ENCODE data around the gene UBE2QL1.

The UBE2QL1 gene

GRCh38 chr5:6407558-6408259, 41.0 kb upstream of the UBE2QL1 start:
- no peaks in the 10 kb centered on the region for H3K4me1 ChIP-seq (ENCODE audit: insufficient read depth, insufficient read length)
- no peak overlapping the region for H3K4me3 ChIP-seq (ENCODE audit: insufficient read length, low read depth)
- no peak for DNase-seq (ENCODE audit: low read depth, low spot score)
- no peaks in the 10 kb centered on the region for H3K9me3 ChIP-seq (ENCODE audit: insufficient read depth, low read length)
- no peaks in the 10 kb centered on the region for H3K27me3 ChIP-seq (ENCODE audit: insufficient read depth, insufficient read length)
- H3K36me3 ChIP-seq (ENCODE audit: insufficient read depth, insufficient read length, low read length), result no peaks in the 10 kb centered on the region
- no peak for TF ChIP-seq YY1 (IDR thresholded peaks at IDR 0.05; ENCODE audit: insufficient read depth, insufficient read length)
- no peak for TF ChIP-seq SUZ12 (IDR thresholded peaks at IDR 0.05; ENCODE audit: extremely low read depth, insufficient read depth, insufficient read length)
- TF ChIP-seq ZNF274 (IDR thresholded peaks at IDR 0.05; ENCODE audit: low read depth, low read length), result no peak
- H3K9ac ChIP-seq (ENCODE audit: insufficient read length, low read depth), result no peak overlapping the region

GRCh38 chr5:6408260-6408596, 40.4 kb upstream of the UBE2QL1 start:
- H3K9ac ChIP-seq (ENCODE audit: insufficient read length, low read depth), result no peak overlapping the region
- no peaks in the 10 kb centered on the region for H3K36me3 ChIP-seq (ENCODE audit: insufficient read depth, insufficient read length, low read length)
- TF ChIP-seq SUZ12 (IDR thresholded peaks at IDR 0.05; ENCODE audit: extremely low read depth, insufficient read depth, insufficient read length) (no peak), YY1 (IDR thresholded peaks at IDR 0.05; ENCODE audit: insufficient read depth, insufficient read length) (no peak), ZNF274 (IDR thresholded peaks at IDR 0.05; ENCODE audit: low read depth, low read length) (no peak)
- no peaks in the 10 kb centered on the region for H3K27me3 ChIP-seq (ENCODE audit: insufficient read depth, insufficient read length)
- no peaks in the 10 kb centered on the region for H3K9me3 ChIP-seq (ENCODE audit: insufficient read depth, low read length)
- H3K4me3 ChIP-seq (ENCODE audit: insufficient read length, low read depth), result no peak overlapping the region
- no peak for DNase-seq (ENCODE audit: low read depth, low spot score)
- no peaks in the 10 kb centered on the region for H3K4me1 ChIP-seq (ENCODE audit: insufficient read depth, insufficient read length)

DNA sequence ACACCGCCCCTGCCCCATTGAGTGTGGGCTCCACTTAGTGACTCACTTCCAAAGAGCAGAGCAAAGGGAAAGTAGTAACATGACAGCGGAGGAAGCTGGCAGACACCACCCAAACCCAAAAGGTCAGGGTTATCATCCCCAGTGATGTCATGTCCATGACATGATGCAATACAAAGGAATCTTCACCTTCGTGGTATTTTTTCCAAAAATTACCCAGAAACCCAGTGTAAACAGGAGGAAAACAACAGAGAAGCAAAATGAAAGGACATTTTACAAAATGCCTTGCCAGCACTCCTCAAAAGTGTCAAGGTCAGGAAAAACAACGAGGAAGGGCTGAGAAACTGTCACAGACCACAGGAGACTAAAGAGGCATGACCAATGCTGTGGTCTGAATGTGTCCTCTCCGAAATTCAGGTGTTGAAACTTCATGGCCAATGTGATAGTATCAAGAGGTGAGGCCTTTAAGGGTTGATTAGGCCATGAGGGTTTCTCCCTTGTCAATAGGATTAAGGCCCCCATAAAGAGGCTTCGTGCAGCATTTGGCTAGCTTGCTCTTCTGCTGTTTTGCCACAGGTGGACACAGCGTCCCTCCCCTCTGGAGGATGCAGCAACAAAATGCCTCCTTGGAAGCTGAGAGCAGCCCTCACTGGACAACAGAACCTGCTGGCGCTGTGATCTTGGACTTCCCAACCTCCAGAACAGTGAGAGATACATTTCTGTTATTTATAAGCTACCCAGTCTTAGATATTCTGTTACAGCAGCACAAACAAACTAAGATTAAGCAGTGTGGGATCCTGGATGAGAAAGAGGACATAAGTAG, 39.8 kb upstream of the UBE2QL1 start:
- no peak overlapping the region for H3K4me3 ChIP-seq (ENCODE audit: insufficient read length, low read depth)
- no peaks in the 10 kb centered on the region for H3K36me3 ChIP-seq (ENCODE audit: insufficient read depth, insufficient read length, low read length)
- TF ChIP-seq ZNF274 (IDR thresholded peaks at IDR 0.05; ENCODE audit: low read depth, low read length), result no peak
- no peak for TF ChIP-seq YY1 (IDR thresholded peaks at IDR 0.05; ENCODE audit: insufficient read depth, insufficient read length)
- TF ChIP-seq SUZ12 (IDR thresholded peaks at IDR 0.05; ENCODE audit: extremely low read depth, insufficient read depth, insufficient read length), result no peak
- DNase-seq (ENCODE audit: low read depth, low spot score), result no peak
- H3K4me1 ChIP-seq (ENCODE audit: insufficient read depth, insufficient read length), result no peaks in the 10 kb centered on the region
- no peaks in the 10 kb centered on the region for H3K27me3 ChIP-seq (ENCODE audit: insufficient read depth, insufficient read length)
- H3K9ac ChIP-seq (ENCODE audit: insufficient read length, low read depth), result no peak overlapping the region
- H3K9me3 ChIP-seq (ENCODE audit: insufficient read depth, low read length), result no peaks in the 10 kb centered on the region

GRCh38 chr5:6410421-6410820, 38.2 kb upstream of the UBE2QL1 start:
- H3K9ac ChIP-seq (ENCODE audit: insufficient read length, low read depth), result no peak overlapping the region
- no peaks in the 10 kb centered on the region for H3K4me1 ChIP-seq (ENCODE audit: insufficient read depth, insufficient read length)
- DNase-seq (ENCODE audit: low read depth, low spot score), result no peak
- H3K36me3 ChIP-seq (ENCODE audit: insufficient read depth, insufficient read length, low read length), result no peaks in the 10 kb centered on the region
- H3K27me3 ChIP-seq (ENCODE audit: insufficient read depth, insufficient read length), result no peaks in the 10 kb centered on the region
- H3K9me3 ChIP-seq (ENCODE audit: insufficient read depth, low read length), result no peaks in the 10 kb centered on the region
- TF ChIP-seq SUZ12 (IDR thresholded peaks at IDR 0.05; ENCODE audit: extremely low read depth, insufficient read depth, insufficient read length) (no peak), ZNF274 (IDR thresholded peaks at IDR 0.05; ENCODE audit: low read depth, low read length) (no peak)
- H3K4me3 ChIP-seq (ENCODE audit: insufficient read length, low read depth), result no peak overlapping the region

DNA sequence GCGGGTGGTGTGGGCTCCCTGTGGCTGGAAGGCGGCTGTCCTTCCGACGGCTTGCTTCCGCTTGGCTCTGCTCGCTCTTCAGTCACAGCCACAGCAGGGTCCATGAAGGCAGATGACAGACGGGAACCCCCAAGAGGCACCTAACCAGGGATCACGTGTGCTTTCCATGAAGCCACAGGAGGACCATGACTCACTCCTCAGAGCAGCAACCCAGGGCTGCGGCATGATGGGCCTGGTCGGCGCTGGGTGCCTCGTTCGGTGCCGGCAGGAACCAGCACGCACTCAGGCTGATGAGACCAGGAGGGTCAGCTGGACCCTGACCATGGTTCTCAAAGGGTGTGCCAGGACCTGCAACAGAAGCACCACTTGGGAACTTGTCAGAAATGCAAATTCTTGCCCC, 37.5 kb upstream of the UBE2QL1 start:
- no peak overlapping the region for H3K9ac ChIP-seq (ENCODE audit: insufficient read length, low read depth)
- DNase-seq (ENCODE audit: low read depth, low spot score), result no peak
- H3K9me3 ChIP-seq (ENCODE audit: insufficient read depth, low read length), result no peaks in the 10 kb centered on the region
- no peak for TF ChIP-seq SUZ12 (IDR thresholded peaks at IDR 0.05; ENCODE audit: extremely low read depth, insufficient read depth, insufficient read length)
- TF ChIP-seq YY1 (IDR thresholded peaks at IDR 0.05; ENCODE audit: insufficient read depth, insufficient read length), result no peak
- no peak for TF ChIP-seq ZNF274 (IDR thresholded peaks at IDR 0.05; ENCODE audit: low read depth, low read length)
- no peaks in the 10 kb centered on the region for H3K27me3 ChIP-seq (ENCODE audit: insufficient read depth, insufficient read length)
- H3K4me3 ChIP-seq (ENCODE audit: insufficient read length, low read depth), result no peak overlapping the region
- H3K4me1 ChIP-seq (ENCODE audit: insufficient read depth, insufficient read length), result no peaks in the 10 kb centered on the region
- no peaks in the 10 kb centered on the region for H3K36me3 ChIP-seq (ENCODE audit: insufficient read depth, insufficient read length, low read length)

DNA sequence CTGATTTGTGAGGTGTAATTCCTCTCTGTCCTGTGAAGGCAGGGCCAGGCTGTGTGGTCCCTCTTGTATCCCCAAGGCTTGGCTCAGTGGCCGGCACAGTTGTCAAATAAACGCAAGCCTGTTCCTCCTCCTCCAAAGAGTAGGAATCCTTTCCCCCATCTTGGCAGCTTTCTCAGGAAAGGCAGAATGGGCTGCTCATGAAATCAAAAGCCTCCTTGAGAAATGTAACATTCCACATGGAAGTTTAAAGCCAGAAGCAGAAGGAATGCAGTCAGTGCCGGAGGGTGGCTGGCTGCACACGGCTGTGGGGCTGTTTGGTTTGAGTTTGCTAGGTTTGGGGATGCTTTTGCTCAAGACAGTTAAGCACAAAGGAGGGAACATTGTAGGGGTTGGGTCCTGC, 35.8 kb upstream of the UBE2QL1 start:
- no peaks in the 10 kb centered on the region for H3K4me1 ChIP-seq (ENCODE audit: insufficient read depth, insufficient read length)
- TF ChIP-seq SUZ12 (IDR thresholded peaks at IDR 0.05; ENCODE audit: extremely low read depth, insufficient read depth, insufficient read length), result no peak
- TF ChIP-seq ZNF274 (IDR thresholded peaks at IDR 0.05; ENCODE audit: low read depth, low read length), result no peak
- no peak for TF ChIP-seq YY1 (IDR thresholded peaks at IDR 0.05; ENCODE audit: insufficient read depth, insufficient read length)
- H3K9me3 ChIP-seq (ENCODE audit: insufficient read depth, low read length), result no peaks in the 10 kb centered on the region
- DNase-seq (ENCODE audit: low read depth, low spot score), result no peak
- no peaks in the 10 kb centered on the region for H3K27me3 ChIP-seq (ENCODE audit: insufficient read depth, insufficient read length)
- H3K36me3 ChIP-seq (ENCODE audit: insufficient read depth, insufficient read length, low read length), result no peaks in the 10 kb centered on the region
- H3K9ac ChIP-seq (ENCODE audit: insufficient read length, low read depth), result no peak overlapping the region
- no peak overlapping the region for H3K4me3 ChIP-seq (ENCODE audit: insufficient read length, low read depth)

DNA sequence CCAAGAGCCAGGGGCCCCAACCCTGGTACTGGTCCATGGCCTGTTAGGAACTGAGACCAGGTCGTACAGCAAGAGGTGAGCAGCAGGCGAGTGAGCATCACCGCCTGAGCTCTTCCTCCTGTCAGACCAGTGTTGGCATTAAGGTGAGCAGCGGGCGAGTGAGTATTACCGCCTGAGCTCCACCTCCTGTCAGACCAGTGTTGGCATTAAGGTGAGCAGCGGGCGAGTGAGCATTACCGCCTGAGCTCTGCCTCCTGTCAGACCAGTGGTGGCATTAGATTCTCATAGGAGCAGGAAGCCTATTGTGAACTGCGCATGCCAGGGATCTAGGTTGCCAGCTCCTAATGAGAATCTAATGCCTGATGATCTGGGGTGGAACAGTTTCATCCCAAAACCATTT, 31.0 kb upstream of the UBE2QL1 start:
- Histone ChIP-seq H3K27me3 (ENCODE audit: insufficient read depth, insufficient read length) (no peaks in the 10 kb centered on the region), H3K4me1 (ENCODE audit: insufficient read depth, insufficient read length) (no peaks in the 10 kb centered on the region), H3K9ac (ENCODE audit: insufficient read length, low read depth) (no peak overlapping the region), H3K4me3 (ENCODE audit: insufficient read length, low read depth) (no peak overlapping the region), H3K9me3 (ENCODE audit: insufficient read depth, low read length) (no peaks in the 10 kb centered on the region), H3K36me3 (ENCODE audit: insufficient read depth, insufficient read length, low read length) (no peaks in the 10 kb centered on the region)
- TF ChIP-seq ZNF274 (IDR thresholded peaks at IDR 0.05; ENCODE audit: low read depth, low read length) (no peak), SUZ12 (IDR thresholded peaks at IDR 0.05; ENCODE audit: extremely low read depth, insufficient read depth, insufficient read length) (no peak), YY1 (IDR thresholded peaks at IDR 0.05; ENCODE audit: insufficient read depth, insufficient read length) (no peak)
- DNase-seq (ENCODE audit: low read depth, low spot score), result no peak

Data from NT2/D1 (cell line).